Islet precursor cell (in vitro differentiated cells): Measurements from ENCODE around the gene CRAT.
A peak's percentile ranks its signal among the peaks of the same experiment; 100 is the strongest.

Source experiments
- DNase-seq: peaks from one replicate; pipeline ENCODE4 v3.0.0-alpha.2; 2018

CRAT gene

DNA sequence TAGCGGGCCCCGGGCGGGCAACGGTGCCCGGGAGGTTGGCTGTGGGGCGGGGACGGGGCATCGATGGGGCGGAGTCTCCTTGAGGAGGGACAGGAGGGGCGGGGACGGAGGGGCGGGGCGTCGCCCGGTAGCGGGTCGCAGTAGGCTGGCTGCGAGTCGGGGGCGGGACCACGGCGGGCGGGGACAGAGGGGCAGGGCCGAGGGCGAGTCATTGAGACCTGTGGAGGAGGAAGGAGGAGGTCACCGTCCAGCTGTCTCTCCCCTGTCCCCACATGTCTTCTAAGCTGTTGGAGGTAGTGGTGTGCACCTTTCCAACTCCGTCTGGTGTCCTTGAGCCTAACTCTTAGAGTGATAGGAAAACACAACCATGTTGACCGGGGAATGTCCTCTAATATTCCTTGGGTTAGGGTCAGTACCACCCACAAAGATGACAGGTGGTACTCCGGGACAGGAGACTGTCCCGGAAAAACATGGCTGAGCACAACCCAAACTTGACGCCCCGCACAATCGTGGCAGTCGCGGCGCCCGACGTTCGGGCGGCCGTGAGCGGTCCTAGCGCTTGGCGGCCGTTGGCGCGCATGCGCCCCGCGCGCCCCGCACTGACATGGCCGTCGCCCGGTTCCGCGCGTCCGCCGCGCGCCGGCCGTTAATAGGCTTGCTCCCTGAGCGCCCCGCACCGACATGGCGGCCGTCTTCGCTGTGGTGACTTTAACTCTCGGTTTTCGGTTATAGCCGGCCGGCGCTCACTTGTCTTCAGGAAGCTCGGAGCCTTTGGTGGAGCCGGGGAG, at the start of gene CRAT, which contains the start of gene PTPA:
TSS of gene CRAT (minus strand) at position 54 of the 788 bp plus-strand sequence. CDS start 284 bp downstream, outside the sequence.
TSS of gene PTPA (plus strand) at position 676 of the 788 bp plus-strand sequence. CDS start 186 bp downstream, outside the sequence.
- peak; percentile 98 for DNase-seq

DNA sequence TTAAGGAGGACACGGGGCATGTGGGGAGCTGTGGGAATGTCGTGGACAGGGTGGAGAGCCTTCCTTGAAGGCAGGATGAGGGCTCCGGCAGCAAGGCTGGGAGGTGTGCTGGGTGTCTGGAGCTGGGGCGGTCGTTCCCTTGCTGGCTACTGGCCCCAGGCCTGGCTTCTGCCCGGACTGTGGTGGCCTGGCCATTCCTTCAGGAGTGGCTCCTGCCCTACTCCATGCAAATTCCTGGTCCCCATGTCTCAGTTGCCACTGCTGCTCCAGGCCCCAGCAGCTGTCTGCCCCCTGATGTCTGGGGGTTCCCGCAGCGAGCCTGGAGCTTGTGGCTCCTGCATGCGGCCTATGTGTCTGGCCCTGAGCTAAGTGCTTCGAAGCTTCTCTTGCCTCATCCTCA, 45.6 kb upstream of the CRAT start:
- DNase-seq = no peak

DNA sequence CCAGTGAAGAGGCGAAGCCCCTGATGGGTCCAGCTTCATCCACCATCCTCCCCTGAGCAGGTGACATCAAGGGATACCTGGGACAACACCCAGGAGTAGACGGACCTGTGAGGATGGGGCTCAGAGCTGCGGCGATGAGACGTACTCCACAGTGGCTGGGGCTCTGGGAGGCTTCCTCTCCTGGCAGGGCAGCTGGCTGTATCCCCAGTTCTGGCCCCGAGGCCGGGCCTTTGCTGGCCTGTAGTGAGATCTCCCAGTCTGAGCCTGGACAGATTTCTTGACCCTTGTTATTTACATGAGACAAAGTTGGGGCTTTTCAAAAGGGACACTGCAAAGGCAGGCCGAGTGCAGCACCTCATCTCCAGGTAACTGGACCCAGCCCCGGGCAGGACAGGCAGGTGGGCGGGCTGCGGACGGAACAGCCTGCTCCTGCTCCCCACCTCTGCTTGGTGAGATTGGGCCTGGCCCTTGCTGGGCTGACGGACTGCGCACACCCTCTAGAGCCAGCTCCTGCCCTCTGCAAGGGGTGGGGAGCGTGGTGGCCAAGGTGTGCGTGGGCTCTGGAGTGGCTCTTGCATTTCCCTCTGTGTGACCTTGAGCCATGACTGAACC, 44.4 kb upstream of the CRAT start:
- DNase-seq = no peak

DNA sequence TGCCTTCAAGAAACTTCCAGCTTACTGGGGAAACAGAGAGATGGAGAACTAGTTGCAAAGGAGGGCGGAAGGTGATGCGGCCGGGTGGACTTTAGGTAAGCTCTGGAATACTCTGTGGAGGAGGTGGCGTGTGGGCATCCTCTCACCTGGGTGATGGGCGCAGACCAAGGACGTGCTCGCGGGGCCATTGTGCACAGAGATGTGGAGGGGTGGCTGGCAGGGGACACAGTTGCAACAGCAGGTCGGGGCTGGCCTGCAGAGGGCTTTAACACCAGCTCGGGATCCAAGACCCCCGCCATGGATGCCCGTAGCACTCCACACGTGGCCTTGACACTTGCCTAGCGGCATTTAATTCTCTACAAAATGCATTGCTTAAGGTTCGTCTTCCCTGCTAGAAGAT, 40.9 kb upstream of the CRAT start:
- no peak for DNase-seq

DNA sequence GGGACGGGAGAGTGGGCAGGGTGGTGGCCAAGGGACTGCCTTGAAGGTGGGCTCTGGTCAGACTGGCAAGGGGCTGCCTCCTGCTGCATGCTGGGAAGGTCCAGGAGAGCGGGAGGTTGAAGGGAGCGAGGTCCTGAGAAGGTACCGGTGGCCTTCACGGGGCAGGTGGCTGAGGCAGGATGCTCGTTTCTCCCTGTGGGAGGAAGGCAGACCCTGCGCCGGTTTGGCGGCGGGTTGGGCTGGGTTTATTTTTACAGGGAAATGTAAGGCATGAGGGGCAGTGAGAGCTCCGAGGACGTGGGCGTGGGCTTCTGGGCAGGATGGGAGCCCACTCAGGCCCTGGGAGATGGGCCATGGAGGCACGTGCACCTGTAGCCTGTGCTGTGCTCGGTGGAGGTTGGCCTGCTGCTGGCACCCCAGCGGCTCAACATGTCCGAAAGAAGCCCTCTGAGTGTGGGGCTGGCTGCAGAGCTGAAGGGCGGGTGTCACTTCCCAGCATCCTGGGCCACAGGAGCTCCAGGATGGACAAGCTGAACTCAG, 40.1 kb upstream of the CRAT start:
- DNase-seq = no peak

DNA sequence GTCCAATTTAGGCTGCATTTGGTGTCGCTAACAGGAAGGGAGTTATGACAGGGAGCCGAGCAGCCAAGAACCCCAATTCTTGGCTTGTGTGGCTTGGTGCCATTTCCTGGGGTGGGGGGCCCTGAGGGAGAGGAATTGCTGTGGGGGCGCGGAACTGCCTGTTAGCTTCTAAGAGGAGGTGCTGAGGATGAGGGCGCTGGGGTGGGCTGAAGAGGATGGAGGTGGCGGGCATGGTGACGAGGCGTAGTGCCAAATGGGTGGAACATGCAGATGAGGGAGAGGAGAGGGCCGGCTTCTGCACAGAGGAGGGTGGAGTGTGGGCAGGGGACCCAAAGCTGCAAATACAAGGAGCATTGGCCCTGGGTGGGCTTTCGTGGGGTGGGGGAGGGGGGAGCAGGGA, 39.5 kb upstream of the CRAT start:
- no peak for DNase-seq

DNA sequence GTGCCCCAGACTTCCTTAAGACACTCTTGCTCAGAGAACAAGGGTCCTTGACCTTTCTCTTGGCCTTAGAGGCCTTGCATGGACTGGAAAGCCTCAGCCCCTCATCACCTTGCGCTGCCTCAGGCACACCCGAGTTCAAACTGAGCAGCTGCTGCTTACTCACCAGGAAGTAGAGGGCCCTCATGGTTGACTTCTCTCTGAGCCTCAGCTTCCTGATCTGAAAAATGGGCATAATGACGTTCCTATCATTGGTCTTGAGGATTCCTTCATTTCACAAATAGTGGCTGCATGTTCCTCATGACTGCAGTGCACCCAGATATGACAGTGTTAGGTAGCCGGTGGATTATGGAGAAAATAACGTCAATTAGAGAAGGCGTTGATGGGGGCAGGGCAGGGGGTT, 38.8 kb upstream of the CRAT start:
- no peak for DNase-seq

DNA sequence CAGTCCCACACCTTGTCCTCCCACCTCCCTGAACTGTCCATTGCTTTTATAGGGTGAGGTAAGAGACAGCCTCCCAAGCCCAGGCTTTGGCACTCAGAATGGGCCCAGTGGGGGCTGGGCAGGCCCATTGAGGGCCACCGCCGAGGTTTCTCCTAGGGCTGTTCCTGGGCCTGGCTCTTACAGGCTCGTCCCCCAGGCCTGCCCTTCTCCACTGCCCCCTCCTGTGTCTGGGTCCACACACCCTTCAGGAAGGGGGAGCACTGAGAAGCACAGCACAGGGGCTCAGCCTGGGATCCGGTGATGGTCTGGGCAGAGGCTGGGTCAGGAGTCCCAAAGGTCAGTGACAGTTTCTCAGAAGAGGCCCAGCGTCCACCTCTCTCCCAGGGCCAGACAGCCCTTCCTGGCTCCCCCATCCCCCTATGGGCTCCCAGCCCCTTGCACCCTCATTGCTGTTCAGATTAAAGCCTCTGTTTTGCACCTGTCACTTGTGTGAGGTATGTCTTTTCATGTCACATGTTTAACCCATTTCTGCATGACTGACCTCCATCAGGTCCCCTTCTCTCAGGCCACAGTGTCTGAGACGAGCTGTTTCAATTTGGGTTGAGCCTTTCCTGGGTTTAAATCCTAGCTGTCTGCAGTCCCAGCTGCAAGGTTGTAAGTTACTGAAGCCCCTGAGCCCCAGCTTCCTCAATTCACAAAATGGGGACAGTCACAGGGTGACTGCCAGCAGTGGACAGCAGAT, 38.0 kb upstream of the CRAT start:
- DNase-seq = no peak

DNA sequence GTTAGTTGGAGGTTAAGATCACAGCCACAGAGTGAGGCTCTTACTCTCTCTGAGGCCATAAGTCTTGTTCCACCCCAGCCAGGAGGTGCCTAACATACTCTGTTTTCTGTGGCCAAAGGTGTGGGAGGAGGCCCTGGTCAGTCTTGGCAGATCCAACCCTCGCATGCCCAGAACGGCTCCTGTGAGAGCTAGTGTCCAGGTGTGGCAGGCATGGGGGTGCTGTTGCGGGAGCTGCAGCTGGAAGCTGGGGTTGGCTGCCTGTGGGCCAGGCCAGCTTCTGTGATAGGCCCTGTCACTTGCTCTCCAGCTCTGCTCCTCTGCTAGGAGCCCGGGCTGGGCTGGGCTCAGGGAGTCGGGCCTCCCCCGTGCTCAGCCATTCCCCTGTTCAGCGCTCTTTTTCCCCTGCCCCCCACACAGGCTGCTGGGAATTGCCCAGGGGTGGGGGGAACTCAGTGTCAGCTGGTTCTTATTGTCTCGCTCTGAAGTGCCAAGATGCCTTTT, 35.9 kb upstream of the CRAT start:
- no peak for DNase-seq

DNA sequence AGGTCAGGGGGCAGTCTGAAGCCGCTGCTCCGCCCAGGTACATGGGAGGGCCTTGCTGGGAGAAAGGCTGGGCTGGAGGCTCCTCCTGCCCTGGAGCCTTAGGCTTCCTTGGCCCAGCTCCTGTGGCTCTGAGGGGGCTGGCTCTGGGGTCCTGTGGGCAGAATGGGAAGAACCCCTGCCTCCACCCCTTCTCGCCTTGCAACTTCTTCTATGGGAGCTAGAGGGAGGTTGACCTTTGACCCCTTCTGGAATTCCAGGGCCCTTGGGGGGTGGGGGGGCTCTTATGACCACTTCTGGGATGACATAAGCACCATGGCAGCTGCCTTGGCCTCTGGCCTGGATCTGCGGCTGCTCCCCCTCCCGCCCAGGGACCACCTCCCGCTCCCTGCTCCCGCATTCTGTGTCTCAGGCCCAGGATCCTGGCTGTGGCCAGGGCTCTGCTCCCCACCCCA, 35.3 kb upstream of the CRAT start:
- DNase-seq = peak; percentile 98

DNA sequence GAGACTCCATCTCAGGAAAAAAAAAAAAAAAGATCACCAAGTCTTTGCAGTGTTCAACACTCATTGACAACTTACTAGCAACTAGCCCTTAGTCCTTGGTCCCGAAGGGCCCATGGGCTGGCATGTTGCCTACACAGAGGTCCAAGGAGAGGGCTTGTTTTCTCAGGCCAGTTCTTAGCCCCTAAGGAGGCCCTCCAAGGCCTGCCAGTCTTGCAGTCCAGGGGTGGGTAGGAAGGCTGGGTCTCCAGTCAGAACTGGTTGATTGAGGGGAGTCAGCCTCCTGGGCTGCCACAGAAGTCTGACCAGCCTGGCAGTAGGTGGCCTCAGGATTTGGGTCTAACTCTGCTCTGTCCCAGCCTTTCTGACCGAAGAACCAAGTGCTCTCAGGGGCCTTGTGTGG, 34.7 kb upstream of the CRAT start:
- DNase-seq = no peak

DNA sequence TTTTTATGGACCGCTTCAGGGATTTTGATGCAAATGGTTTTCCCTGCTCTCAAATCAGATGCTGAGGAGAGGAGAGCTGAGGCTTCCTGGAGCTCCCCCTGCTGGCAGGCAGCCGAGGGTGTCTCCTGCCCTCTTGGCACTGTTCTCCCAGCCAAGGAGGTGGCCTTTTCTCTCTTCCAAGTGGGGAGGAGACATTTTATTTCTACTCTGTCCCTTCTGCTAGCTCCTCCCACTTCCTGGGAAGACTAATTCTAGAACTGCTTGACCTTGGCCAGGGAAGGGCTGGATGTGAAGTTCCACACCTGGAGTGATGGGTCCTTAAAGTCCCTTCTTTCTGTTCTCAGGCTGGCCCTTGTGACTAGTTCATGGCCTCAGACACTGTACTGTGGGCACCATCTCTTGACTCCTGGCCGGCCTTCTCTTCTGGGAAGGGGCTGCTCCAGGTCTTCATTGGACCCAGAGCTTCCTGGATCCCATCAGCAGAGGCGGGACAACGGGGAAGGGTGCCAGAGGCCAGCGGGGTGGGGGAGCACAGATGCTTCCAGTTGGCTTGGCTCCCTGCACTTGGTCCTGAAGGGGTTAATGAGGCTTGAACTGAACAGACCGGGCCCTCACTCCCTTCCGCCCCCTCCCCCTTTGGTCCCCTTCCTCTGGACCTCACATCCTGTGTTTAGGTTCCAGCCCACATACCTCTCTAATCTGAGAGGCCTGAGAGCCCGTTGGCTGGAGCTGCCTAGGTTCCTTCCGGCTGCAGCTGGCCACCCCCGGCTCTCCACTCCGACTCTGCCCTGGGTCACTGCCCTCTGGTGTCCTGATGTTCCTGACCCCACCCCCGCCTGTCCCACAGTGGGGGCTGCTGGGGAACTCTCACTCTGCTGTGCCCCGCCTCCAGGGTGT, 32.7 kb upstream of the CRAT start:
- DNase-seq = peak; percentile 97

DNA sequence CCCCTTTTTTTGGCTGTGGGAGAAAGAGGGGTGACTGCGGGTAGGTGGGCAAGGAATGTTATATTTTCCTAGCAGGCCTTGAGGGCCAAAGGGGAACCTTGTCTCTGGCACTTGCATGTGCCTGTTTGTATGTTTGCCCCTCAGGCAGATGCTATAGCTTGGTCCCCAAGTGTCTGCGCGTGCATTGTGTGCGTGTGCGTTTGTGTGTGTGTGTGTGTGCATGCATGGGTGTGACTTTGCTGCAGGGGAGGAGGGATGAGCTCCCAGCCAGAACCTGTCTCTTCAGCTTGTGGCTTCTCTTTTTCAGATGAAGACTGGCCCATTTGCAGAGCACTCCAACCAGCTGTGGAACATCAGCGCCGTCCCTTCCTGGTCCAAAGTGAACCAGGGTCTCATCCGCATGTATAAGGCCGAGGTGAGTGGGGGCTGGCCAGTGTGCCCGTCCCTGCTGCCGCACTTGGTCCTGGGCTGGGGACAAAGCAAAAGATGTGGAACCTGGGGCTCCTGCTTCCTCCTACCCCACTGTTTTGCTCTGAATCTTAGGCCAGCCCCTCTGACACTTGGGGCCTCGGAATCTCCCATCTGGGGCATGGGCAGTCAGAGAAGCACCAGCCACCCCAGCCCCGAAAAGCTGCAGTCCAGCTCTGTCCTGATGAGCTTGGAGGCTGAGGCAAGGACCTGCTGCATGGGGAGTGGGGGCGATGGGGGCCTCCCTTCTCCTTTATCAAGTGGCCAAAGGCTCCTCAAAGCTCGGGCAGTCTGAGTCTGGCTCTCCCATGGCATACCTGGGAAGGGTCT, 31.7 kb upstream of the CRAT start:
- DNase-seq = no peak

DNA sequence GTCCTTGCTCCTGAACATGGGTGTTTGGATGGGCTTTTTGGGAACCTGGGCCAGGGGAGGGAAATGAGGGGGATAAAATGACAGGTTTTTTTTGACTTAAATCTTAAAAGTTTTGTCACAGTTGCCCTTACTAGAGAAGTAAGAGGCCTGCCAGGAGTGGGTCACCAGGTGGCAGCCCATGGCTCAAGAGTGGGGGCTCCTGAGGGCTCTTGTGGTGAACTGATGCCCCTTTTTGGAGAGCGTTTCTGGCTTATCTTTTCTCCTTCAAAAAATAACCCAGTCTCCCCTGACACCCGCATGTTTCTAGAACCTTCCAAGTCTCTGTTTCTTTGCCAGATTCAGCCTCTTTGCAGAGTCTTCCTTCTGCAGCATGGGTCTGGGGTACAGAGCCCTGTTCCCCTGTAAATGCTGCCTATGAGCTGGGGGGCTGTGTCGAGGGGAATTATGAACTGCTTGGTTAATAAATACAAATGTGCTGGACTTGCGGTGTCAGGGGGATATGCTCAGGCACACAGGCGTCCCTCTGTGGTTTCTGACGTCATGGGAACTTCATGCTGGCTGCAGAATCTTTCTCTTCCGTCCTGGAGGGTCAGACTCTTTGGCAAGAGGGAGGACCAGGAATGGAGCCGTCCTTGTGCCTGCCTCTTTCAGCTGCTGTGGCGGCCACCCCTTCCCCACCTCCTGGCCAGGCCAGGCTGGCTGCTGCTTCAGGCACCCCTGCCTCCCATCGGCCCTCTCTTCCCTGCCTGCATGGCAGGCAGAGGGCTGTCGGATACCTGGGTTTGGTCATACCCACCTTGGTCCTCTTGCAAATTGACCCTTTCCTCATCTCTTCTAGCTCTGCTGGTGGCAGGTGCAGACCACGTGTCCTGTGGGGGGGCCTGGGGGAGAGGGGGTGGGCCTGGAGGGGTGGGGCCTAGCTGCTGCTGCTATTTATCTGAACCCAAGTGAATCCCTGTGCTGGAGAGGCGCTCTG, 30.8 kb upstream of the CRAT start:
- peak; percentile 75 for DNase-seq

DNA sequence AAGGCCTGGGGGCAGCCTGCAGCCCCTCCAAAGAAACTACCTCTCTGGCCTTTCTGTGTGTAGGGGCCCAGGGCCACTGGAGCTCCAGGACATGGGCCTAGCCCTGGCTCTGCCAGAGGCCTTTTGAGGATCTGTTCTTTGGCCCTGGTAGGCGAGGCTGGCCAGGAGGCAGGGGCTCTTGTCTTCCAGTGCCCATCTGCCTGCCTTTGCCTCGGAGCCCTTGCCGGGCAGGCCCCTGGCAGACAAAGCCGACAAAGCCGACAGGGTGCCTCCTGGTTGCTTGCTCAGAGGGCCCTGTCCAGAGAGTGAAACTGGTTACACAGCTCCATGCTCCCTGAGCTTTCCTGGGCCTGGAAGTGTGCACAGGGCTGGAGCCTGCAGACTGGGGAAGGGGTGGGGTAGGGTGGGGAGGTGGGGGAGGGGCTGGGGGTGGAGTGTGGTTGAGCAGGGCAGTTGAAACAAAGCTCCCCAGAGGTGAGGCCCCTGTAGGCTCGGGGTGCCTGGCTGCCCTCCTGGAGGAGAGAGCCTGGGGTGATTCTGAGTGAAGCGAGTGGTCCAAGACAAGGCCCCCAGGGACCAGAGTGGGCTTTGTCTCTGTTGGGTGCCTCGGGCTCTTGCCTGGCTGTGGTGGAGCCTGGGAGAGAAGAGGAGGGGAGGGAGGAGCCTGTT, 29.9 kb upstream of the CRAT start:
- peak; percentile 93 for DNase-seq

DNA sequence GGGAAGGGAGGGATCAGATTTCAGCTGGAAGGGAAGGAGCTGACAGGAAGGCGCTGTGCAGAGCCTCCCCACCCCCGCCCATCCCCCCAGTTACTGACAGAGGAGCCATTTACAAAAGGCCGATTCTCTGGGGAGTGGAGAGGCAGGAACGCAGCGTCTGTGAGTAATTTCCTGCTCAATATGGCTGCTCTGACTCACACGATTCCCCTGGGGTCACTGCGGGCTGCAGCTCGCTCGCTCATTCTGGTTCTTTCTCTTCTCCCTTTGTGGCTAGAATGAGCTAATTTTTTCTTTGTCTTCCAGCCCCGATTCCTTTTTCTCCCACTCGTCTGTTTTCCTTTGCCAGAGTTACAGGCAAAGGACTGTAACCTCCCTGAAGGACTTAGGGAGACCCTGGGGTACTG, 29.4 kb upstream of the CRAT start:
- peak; percentile 99 for DNase-seq

DNA sequence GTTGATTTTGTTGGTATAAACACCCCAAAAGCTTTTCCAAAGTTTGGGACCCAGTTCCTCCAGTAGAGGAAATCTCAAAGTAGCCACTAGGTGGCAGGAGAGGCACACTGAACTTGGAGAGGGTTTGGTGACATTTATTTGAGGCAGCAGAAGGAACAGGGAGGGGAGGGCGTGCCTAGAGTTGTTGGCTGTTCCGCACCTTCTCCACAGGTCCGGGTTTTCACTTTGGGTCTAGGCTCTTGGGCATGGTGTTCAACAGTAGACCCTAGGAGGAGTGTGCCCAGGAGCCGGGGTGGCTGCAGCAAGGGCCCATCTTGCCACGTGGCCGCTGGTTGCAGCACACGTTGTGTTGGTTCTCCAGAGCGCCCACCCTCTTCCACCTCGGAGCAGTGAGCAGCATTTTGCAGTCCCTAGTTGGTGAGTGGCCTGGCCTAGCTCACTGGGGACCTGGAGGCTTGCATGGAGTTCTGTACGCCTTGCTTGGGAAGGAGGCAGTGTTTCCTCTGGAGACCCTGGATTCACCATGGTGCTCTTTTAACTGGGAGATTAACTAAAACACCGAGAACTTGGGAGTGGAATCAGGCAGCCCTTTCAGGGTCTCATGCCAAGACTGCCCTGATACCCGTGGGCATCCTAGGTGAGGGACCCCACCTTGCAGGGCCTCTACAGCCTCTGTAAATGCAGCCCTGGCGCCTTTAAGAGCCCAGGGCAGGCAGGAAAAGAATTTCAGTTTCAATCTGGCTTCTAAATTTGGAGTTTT, 28.8 kb upstream of the CRAT start:
- peak; percentile 89 for DNase-seq

DNA sequence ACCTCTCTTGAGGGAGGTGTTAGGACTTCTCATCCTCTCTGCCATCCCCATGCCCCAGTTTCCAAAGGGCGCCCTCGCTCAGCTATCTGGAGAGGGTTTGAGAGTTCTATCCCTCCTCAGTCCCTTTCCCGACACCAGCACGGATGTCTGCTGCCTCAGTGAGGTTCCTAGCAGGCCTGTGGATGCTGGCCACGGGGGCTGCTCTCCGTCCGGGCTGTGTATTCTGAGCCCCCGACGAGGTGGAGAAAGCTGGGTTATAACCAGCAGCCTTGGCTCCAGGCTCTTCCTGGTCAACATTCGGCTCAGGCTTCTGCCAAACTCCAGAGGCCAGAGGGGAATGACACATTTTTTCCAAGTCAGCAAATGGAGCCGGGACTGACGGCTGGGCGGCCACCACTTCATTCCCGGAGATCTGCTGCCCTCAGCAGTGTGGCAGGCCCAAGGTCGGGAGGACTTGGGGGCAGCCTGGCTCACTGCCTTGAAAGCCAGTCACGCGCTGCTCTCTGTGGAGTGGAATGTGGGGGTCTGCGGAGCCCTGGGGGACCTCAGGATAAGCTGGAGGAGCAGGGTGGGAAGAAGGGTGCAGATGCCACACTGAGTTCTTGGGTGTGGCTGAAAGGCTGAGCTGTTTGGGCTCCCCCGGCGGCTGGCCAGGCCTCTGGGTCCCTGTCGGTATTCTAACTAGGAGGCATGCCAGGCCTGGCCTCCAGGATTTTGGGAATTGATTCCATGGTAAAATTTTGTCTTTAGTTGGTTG, 28.1 kb upstream of the CRAT start:
- peak; percentile 73 for DNase-seq
